GM18508 (cell line): ENCODE measurements around the gene SDK1.

Experiments
- ATAC-seq: cut with Tn5 transposase; IDR thresholded peaks from one replicate; pipeline ENCODE4 v1.9.1; 2021; ENCODE audit warnings: moderate number of reproducible peaks; ENCODE audit not compliant: insufficient read depth, unreplicated experiment

Gene SDK1

GRCh38 chr7:3636131-3636860 lies 335.2 kb downstream of the SDK1 start:
- no peak for ATAC-seq

DNA sequence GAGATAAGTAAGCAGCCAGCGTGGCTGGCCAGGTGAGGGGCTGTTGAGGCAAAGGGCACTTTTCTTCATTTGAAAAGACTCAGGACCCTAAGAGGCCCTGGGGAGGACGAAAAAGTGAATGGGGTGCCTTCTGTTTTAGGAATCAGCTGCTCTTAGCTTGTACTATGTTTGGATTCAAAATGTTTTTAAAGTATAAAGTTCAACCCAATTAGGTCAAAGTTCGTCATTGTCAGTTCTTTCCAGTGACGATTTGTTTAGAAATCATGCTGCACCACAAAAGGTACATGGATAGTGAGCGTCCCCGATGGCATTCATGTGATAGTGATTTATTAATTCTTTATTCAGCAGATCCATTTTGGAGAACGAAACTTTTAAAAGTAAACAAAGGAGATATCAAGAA lies 338.2 kb downstream of the SDK1 start:
- no peak for ATAC-seq

GRCh38 chr7:3641582-3641981 lies 340.5 kb downstream of the SDK1 start:
- no peak for ATAC-seq

GRCh38 chr7:3643091-3643490 lies 342.0 kb downstream of the SDK1 start:
- no peak for ATAC-seq

DNA sequence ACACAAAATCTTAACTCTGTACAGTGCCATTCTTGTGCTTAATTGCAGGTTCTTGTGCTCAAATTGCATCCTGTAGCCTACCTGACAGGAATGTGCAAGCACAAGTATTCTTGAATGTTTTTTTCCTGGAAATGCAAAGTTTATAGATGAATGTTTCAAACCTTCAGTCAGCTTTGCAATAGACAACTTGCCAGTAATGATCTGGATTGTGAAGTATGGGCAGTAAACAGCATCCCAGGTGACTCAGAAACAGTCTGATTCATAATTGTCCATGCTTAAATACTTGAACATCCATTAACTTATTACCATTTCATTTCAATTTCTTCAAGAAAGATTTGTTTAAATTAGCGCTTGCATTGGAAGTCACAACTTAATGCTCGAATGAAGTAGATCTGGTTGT lies 347.2 kb downstream of the SDK1 start:
- no peak for ATAC-seq

- no peak for ATAC-seq
Observed at GRCh38 chr7:3649250-3649649, 348.2 kb downstream of the SDK1 start.

GRCh38 chr7:3649678-3650440 lies 348.8 kb downstream of the SDK1 start:
- no peak for ATAC-seq

DNA sequence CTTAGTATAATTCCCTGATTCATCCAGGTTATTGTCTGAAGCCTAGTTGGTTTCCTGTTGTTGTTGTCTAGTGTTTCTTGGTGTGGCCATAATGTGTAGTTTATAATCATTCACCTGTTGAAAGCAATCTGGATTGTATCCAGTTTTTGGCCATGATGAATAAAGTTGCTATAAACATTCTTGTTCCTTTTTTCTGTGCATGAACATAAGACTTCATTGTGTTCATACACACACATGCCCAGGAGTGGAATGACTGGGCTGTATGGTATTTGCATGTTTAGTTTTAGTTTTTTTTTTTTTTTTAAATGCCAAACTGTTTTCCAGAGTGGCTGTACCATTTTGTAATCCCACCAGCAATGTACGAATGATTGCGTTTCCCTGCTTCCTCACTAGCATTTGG lies 349.8 kb downstream of the SDK1 start:
- no peak for ATAC-seq

GRCh38 chr7:3655635-3656034 lies 354.6 kb downstream of the SDK1 start:
- no peak for ATAC-seq

- ATAC-seq, result no peak
Observed at GRCh38 chr7:3657206-3657605, 356.2 kb downstream of the SDK1 start.

DNA sequence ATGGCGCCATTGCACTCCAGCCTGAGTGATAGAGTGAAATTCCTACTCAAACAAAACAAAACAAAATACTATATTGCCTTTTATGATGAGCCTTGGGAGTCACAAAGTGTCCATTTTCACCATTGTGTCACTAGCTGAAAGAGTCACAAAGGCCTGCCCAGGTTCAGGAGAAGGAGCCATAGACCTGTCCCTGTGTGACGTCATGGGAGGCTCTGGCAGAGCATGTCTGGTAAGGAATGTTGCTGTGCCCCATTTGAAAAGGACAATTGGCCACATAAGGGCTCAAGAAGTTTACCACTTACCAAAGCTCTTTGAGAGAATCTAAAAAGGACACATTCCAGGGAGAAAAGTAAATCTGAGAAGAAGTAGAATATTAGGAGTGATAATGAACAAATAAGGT lies 367.7 kb downstream of the SDK1 start:
- no peak for ATAC-seq

GRCh38 chr7:3670898-3671297 lies 369.8 kb downstream of the SDK1 start:
- no peak for ATAC-seq

DNA sequence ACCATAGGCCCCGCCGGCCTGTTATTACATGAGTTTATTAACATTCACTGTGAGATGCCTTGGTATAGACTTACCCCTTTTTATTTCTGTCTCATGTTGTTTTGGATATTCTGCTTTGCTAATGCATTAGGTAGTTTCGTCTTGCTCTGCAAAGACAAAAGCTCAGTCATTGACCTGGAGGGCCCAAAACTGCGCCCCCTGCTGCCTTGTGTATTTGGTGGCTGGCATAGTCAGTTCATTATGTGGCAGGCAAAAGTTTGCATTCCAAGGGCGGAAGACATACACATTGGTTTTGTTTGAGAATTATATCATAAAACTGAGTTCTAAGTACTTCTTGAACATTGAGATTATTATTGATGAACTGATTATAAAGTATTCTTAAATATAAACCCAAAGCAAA lies 372.5 kb downstream of the SDK1 start:
- no peak for ATAC-seq

- ATAC-seq, result no peak
Observed at GRCh38 chr7:3678314-3678810, 377.3 kb downstream of the SDK1 start.

DNA sequence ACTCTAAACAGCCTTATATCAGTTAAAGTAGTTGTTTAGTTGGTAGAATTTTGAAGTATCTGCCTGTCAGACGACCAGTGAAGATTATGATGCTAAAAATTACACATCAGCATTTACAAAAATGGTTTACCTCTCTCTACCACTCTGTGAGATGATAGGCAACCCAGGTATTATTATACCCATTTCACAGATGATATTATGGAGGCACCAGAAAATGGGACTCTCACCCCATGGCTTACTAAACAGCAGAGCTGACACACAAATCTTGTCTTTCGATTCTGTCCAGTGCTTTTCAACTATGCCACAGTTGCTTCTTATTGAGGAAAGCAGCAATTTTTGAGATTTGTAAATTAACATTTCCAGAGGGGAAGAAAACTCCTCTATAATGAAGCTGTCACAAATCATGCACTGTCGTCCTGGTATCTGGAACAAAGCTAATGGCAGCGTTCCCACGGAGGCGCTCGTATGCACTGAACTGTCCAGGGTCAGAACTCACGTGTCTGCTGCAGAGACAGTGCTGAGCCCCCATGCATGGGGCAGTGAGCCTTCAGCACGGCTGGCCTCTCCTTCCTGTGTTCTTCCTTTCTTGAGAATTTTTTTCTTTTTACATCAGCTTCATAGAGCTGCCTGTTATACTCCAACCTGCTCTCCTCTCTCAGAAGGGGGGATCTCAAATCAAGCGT lies 381.1 kb downstream of the SDK1 start:
- no peak for ATAC-seq

- no peak for ATAC-seq
Observed at GRCh38 chr7:3683546-3684539, 382.8 kb downstream of the SDK1 start.

GRCh38 chr7:3688071-3688470 lies 387.0 kb downstream of the SDK1 start:
- no peak for ATAC-seq

DNA sequence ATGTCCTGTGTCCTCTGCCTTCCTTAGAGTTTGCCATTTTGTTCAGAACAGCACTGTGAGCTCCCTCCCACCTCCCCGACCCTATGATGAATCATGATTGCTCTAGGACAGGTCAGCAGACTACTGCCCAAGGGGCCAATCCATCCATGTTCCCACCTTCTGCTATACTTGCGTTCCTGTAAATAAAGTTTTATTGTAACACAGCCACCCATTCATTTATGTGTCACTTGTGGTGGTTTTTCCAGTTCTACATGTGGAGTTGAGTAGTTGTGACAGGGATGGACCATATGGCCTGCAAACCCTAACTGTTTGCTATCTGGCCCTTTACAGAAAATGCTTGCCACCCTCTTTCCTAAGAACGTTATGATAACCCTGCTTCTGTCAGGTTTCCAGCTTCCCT lies 387.8 kb downstream of the SDK1 start:
- ATAC-seq, result no peak

GRCh38 chr7:3691478-3692158 lies 390.6 kb downstream of the SDK1 start:
- no peak for ATAC-seq
